Activated CD4-positive, CD25-positive, alpha-beta regulatory T cell treated with anti-CD3 and anti-CD28 coated beads, Interleukin-2, amount 50 U/mL, for 16 hours (primary cell): ENCODE results near the gene PLEKHA6.

ENCODE experiments used
- DNase-seq: peaks from one replicate; pipeline ENCODE4 v3.0.0-alpha.2; 2020; ENCODE audit warnings: low read depth, low spot score

PLEKHA6 gene

GRCh38 chr1:204216880-204217647 is 142.7 kb downstream of the PLEKHA6 start:
- DNase-seq = no peak

- no peak for DNase-seq
These were observed 143.5 kb downstream of the PLEKHA6 start for GRCh38 chr1:204216236-204216635.

DNA sequence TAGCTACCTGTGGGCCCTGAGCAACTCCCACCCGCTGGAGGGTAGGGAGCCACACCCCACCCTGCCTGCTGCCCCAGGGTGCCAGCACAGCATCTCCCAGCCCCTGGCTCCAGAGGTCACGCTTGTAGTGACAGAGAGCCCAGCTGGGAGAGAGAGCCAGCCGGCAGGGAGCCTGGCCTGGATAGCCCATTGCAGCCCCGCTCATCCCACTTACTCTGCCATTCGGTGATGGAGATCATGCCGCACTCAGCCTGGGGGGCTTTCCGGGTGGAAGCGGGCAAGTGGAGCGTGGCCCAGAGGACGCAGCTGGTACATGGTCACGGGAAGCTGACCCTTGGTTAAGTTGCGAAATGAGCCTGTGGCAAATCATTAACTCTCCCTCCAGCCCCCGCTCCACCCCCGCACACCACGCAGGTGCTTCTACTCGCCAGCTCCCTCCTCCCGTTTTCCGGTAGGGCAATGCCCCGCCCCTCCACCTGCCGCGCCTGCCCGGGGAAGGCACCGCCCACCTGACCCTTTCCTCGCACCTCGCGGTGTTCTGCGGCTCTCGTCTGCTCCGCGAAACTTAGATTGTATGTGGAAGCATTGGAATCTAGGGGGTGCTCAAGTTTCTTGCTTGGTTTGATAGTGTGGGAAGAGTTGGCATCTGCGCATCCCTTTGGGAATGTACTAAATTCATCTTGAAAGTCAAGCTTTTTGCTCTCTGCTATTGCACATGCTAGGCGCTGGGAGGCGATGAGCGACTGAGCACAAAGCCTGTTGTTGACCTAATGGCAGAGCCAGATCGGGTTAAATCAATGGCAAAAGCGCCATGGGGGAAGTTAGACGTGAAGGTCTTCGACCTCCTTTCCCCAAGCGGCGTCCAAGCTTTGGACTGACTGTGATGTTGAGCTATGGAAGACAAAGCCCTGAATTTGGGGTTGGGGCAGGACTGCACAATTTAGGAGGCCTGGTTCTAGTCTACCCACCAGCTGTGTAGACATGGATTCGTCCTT is 145.8 kb downstream of the PLEKHA6 start, which contains the start of gene GOLT1A:
TSS of gene GOLT1A (minus strand) at position 321 of the 995 bp plus-strand sequence. CDS start at position 239, 82 bp downstream.
- DNase-seq = no peak

DNA sequence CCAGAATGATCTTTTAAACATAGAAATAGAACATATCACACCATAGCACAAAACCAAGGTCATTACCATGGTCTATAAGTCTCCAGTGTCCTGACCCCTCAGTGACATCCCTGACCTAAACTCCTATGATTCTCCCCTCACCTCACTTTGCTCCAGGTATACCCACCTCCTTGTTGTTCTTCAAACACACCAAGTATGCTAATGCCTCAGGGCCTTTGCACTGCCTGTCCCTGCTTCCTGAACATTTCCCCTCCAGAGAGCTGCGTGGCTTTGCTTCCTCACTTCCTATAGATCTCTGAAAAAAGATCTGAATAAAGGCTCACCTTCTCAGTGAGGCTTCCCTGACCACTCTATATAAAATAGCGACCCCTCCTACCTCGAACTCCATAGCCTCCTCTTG is 147.0 kb downstream of the PLEKHA6 start:
- no peak for DNase-seq

DNA sequence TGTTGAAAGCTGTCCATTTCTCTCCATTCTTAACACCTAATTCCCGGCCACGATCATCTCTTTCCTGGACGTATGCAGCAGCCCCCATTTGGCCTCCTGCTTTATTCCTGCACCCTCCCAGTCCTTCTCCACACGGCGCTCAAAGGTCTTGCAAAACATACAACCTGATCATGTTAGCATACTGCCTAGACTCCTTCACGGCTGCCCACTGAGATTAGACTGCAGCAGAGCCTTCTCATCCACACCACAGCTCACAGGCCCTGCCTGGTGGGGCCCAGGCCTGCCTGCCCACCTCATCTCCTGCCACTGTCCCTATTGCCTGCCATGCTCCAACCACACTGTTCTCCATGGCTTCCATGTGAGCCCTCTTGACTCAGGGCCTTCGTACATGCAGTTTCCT is 148.7 kb downstream of the PLEKHA6 start:
- DNase-seq = no peak

GRCh38 chr1:204207136-204207616 is 152.6 kb downstream of the PLEKHA6 start:
- peak; percentile 50 for DNase-seq

DNA sequence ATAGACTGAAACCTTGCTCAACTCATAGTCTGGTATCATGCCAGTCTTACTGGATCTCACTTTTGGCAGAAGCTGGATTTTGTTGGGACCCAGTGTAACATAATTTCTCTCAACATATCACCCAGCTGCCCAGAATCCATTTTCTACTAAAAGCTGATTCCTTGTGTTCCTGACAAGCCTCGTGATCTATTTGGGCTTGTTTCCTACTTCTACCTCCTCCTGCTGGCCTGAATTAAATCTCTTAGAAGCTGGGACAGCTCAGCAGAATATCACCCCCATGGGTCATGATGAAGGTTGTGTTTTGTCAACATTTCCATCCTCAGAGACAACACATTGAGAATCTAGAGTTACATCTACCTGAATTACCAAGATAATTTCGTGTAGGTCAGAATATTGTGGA is 153.6 kb downstream of the PLEKHA6 start:
- no peak for DNase-seq

GRCh38 chr1:204205486-204205885 is 154.2 kb downstream of the PLEKHA6 start:
- DNase-seq = no peak

DNA sequence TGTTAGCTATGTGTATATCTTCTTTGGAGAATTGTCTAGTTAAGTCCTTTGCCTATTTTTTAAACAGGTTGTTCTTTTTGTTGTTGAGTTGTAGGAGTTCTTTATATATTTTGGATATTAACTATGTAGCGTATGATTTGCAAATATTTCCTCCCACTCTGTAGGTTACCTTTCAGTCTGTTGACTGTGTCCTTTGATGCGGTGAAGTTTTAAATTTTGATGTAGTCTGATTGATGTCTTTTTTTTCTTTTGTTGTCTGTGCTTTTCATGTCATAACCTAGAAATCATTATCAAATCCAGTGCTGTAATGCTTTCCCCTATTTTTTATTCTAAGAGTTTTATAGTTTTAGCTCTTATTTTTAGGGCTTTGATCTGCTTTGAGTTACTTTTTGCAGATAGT is 154.8 kb downstream of the PLEKHA6 start:
- no peak for DNase-seq

DNA sequence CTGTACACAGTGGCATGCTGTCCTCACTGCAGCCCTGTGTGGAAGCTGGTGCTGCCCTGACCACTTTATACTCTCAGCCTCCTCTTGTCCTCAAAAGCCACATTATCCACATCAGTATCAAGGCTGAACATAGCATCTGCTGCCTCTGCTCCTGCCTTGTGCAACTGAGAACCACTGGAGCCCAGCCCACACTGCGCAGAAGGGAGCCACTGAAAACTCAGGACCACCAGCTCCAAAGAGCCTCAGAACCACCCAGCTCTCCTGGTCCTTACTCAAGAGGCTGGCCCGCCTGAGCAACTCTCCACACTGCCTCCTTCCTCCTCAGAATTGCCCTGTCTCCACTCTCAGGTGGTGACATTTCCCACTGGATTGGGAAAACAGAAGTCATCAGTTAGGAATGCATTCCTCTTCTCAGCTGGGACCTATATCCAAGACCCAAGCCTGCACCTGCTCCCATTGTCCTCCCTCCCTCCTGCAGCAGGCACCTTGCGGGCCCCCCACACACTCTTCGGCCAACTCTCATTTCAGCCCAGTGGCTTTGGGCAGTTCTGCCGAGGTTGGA is 156.4 kb downstream of the PLEKHA6 start:
- no peak for DNase-seq

DNA sequence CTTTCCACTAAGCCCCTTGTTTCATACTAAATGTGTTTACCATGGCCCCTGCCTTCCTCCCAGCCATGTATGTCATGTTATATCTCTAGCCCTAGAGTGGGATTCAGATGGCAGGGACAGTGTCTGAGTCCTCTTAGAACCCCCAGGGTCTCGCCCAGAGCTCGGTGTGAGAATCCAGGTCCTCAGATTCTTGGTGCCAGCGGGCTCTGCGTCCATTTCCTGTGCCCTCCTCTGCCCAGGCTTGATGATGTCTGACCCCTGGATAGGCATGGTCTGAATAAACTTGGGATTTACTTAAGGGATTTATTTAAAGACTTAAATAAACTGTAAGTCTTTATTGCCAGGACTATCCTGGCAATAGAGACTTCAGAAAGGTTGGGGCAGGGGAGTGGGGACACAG is 157.2 kb downstream of the PLEKHA6 start:
- no peak for DNase-seq

DNA sequence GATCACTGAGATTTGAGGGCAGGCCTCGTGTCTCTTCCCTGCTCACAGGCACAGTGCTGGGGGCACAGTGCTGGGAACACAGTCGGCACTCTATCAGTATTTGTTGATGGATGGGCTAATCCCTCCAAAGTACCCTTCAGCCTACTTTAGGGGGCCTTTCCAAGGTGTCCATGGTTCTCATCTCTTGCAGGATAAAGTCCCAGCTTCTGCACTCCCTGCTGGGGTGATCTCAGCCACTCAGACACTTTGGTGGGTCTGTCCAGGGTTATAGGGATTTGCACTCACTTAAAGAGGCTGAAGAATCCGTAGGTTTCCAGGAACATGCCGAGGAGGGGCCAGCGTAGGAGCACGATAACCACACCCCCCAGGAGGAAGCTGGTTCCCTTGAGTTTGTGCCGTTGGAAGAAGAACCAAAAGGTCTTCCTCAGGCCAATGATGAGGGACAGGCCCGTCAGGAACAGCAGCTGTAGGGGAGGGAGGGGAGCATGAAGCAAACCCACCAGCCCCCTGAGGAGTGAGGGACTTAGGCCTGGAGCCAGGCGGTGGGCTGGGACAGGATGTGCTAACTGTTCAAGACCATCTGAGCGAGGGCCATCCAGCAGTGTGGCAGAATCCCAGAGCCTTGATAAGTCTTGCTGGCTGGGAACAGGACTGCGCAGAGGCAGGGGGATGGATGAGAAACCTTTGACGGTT is 158.2 kb downstream of the PLEKHA6 start:
- no peak for DNase-seq

DNA sequence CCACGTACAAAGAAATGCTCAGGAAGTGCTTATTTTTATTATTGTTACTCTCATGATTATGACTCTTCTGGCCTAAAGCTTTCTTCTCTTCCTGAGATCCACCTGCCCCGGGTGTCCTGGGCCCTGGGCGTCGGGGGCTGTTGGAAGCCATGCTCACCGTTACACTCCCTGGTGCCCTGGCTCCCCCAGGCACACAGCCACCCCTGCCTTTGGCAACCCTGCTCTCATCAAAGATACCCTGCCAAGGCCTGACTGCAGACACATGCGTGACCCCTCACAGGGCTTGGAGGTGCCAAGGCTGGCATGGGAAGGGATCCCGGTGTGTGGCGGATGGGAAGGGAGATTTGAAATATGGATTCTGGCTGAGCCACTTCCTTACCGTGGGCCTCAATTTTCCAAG is 160.2 kb downstream of the PLEKHA6 start:
- no peak for DNase-seq

- no peak for DNase-seq
These were observed 161.1 kb downstream of the PLEKHA6 start for GRCh38 chr1:204198348-204199340.

DNA sequence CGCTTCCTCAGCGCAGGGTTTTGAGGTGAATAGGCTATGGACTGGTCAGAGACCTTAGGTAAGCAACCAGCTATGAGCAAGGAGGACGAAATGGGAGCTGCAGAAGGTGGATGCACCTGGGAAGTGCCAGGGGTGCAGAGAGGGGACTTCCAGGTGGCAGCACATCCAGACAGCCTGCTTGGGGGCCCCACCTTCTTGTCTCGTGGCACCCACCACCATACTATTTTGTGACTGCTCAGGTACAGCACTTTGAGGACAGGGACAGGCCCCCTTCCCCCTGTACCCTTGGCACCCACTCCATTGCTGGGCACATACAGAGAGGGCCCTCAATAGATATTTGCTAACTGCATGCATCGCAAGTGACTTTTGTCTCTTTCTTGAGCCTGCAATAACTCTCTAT is 162.7 kb downstream of the PLEKHA6 start:
- DNase-seq = no peak

- no peak for DNase-seq
These were observed 163.5 kb downstream of the PLEKHA6 start, which contains the start of gene KISS1 for GRCh38 chr1:204196068-204196795. Gene KISS1, minus strand, starts transcription at chr1:204196491. Its CDS starts 3,615 bp downstream, at chr1:204192876.

DNA sequence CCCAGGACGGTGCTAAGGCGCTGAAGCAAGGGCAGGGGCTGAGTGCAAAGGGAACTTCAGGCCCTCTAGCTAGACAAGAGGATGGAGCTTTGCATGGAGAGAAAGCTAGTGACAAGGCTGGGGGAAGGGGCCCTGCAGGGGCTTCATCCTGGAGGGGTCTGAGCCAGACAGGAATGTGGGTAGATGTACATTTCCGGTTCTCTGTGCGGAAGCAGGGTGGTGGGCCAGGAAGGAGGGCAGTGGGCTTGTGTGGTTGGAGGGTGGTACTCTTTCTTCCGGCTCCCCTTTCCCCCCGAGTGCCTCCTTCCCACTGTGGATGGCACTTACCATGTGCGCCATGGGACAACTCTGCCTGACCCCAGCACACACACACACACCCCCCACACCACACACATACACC is 165.0 kb downstream of the PLEKHA6 start:
- DNase-seq = no peak

DNA sequence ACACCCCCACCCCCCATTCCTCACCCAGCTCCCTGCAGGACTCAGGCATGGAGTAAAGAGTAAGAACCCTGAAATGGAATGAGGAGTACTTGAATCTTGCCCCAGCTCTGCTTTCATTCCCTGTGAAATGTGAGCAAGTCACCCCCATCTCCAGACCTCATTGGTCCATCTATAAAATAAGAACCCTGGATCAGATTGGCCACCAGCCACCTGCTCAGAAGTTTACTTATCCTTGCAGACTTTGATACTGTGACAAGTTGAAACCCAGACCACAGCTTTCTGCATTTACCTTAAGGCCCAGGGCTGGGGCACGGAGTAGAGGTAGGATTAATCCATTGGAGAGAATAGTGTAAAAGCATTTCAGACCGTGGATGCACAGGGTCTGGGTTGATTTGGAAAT is 165.6 kb downstream of the PLEKHA6 start:
- no peak for DNase-seq

DNA sequence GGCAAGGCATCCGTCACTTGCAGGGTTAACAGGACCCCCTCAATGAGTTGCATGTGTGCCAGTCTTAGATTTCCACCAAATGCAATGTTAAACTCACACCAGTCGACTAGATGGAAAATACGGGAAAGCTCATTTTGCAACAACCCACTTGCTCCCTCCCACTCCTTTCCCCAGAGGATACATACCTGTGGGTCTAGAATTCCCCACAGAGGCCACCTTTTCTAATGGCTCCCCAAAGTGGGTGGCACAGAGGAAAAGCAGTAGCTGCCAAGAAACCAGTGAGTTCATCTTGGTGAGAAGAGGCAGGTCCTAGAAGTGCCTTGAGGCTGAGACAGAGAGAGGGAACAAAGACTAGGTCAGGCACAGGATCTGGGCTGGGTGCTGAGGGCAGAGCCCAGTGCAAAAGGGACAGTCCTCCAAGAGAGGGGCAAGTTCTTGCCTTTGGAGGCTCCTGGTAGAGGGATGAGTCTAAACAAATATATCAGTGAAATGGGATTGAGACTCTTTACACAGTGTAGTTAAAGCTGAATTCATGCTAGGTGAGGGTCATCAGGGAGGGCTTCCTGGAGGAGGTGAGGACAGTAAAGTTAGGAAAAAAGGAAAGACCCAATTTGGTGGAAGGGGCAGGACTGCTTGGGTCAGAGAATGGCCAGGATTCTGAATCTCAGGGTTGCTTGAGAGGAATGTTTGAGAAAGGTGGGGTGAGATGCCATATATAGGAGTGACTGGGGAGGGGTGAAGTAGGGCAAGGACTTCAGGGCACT is 167.0 kb downstream of the PLEKHA6 start:
- no peak for DNase-seq
